Measurements from ENCODE around the gene LYRM2. TPM values are rescaled to one million over a fixed set of nuclear protein-coding genes. Genes with fewer than 3 reads are reported as not detected.

LYRM2 gene
- total and polyA plus RNA-seq, 9 of the 15 experiments (the other 6 are each of a cell fraction or from before 2014, with no cell fraction given), result 13.9 to 115 (median 42.9) TPM

DNA sequence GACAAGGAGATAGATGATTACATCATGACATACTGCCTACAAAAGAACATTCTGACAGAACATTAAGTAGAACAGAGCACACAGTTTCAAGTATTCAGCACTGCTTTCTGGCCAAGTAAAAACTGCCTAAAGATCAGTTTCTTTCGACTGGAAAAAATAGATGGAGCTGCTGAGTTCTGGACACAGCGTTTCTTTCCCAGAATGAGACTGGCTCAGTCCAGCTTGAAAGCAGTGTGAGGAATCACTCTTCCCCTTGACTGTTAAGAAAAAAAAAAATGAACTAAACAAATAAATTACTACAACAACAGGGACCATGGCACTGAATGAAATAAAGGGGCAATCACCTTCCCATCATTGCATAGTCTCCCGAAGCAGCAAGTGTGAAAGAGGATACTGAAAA lies 4.4 kb upstream of the LYRM2 start:
- H3K36me3 ChIP-seq (ENCODE audit: control insufficient read depth, insufficient read depth, low read length), result peaks cover 59% of the 10 kb centered on the region
- FAIRE-seq (no peak), ATAC-seq (no peak), DNase-seq (ENCODE audit: extremely low read depth in 1 of 4, low spot score in 3 of 4) (no peak)
- H3K27me3 ChIP-seq (ENCODE audit: control insufficient read depth in 2 of 2, insufficient read depth in 2 of 2, low read length in 2 of 2), result no peaks in the 10 kb centered on the region
- no peak overlapping the region for H2AFZ ChIP-seq (ENCODE audit: low read depth, low read length)
- H3K27ac ChIP-seq (ENCODE audit: extremely low read depth, low read depth, low read length), result no peak overlapping the region
- CTCF ChIA-PET (ENCODE audit: low intra/inter-chr PET ratio), result no interaction called here
- H4K20me1 ChIP-seq (replicated peaks; ENCODE audit: control insufficient read depth, insufficient read depth, low read length), result no peaks in the 10 kb centered on the region
- TF ChIP-seq ZNF324 (CRISPR knock-in tag; IDR thresholded peaks at IDR 0.05) (no peak), SP1 (CRISPR knock-in tag; IDR thresholded peaks at IDR 0.05) (no peak), ZNF175 (CRISPR knock-in tag; IDR thresholded peaks at IDR 0.05; ENCODE audit: low read depth) (no peak), KAT2B (IDR thresholded peaks at IDR 0.05; ENCODE audit: low read depth, low read length) (no peak), RFX5 (IDR thresholded peaks at IDR 0.05; ENCODE audit: low read depth, low read length) (no peak), ZNF778 (CRISPR knock-in tag; IDR thresholded peaks at IDR 0.05) (no peak), MEF2D (tag; conservative IDR thresholded peaks at IDR 0.05; ENCODE audit: low read depth) (no peak), SUPT5H (IDR thresholded peaks at IDR 0.05) (no peak), PATZ1 (CRISPR knock-in tag; IDR thresholded peaks at IDR 0.05; ENCODE audit: borderline replicate concordance) (no peak), HNRNPLL (IDR thresholded peaks at IDR 0.05; ENCODE audit: low read depth, low read length, poor library complexity, severe bottlenecking) (no peak), HDAC1 (IDR thresholded peaks at IDR 0.05) (no peak), ZNF561 (CRISPR knock-in tag; conservative IDR thresholded peaks at IDR 0.05) (no peak), NUFIP1 (IDR thresholded peaks at IDR 0.05; ENCODE audit: partially characterized antibody) (no peak), BRD4 (IDR thresholded peaks at IDR 0.05) (no peak), RHOXF2B (CRISPR knock-in tag; conservative IDR thresholded peaks at IDR 0.05) (no peak), ZNF282 (CRISPR knock-in tag; IDR thresholded peaks at IDR 0.05) (no peak), TEAD2 (tag; IDR thresholded peaks at IDR 0.05) (no peak), HDGF (IDR thresholded peaks at IDR 0.05) (no peak), CTBP1 (IDR thresholded peaks at IDR 0.05; ENCODE audit: borderline replicate concordance) (no peak), PURB (CRISPR knock-in tag; IDR thresholded peaks at IDR 0.05; ENCODE audit: low read depth) (no peak)
- no TSS peak for BruUV-seq (replicated peaks)
- no peak overlapping the region for H3K4me2 ChIP-seq (ENCODE audit: insufficient read depth, low read length)
- no peak overlapping the region for H3K4me3 ChIP-seq
- no peaks in the 10 kb centered on the region for H3K9me3 ChIP-seq (replicated peaks; ENCODE audit: control insufficient read depth, insufficient read depth, low read depth, low read length)
- in situ Hi-C loops (cut with MboI), result no loop called here
- no peak overlapping the region for H3K9ac ChIP-seq (ENCODE audit: insufficient read depth in 1 of 2, low read depth in 2 of 2, low read length in 2 of 2)
- no peaks in the 10 kb centered on the region for H3K9me1 ChIP-seq (ENCODE audit: control insufficient read depth, insufficient read depth, low read length)
- WGBS (ENCODE audit: insufficient coverage, low coverage, missing lambda C conversion rate), result 95% methylated on average over 3 of the region's 3 CpGs
- POLR2A ChIA-PET, result no interaction called here
- peaks cover 0 to 4% of the 10 kb centered on the region in 2 experiments; a peak in 1 of 5 replicates for H3K4me1 ChIP-seq (replicated peaks in 1 of 2; ENCODE audit: control insufficient read depth in 2 of 2, insufficient read depth in 2 of 2, low read length in 2 of 2)
- peaks cover 3% of the 10 kb centered on the region; the same call in 2 of the 3 replicates for H3K79me2 ChIP-seq (ENCODE audit: control insufficient read depth, insufficient read depth, low read length)
- intact Hi-C loops (cut with micrococcal nuclease), result no loop called here

All from K562 (cell line).